ENCODE measurements around the gene RNF19B.
A peak's percentile ranks its signal among the peaks of the same experiment; 100 is the strongest.

The RNF19B gene

GRCh38 chr1:32903991-32904785 is 60.4 kb downstream of the RNF19B start:
- DNase-seq (ENCODE audit: extremely low read depth in 1 of 2, low read depth in 1 of 2), result no peak

- no peak for DNase-seq (ENCODE audit: extremely low read depth in 1 of 2, low read depth in 1 of 2)
These were observed 62.1 kb downstream of the RNF19B start for GRCh38 chr1:32902535-32902920.

- DNase-seq (ENCODE audit: extremely low read depth in 1 of 2, low read depth in 1 of 2), result no peak
These were observed 62.6 kb downstream of the RNF19B start for GRCh38 chr1:32901823-32902534.

- no peak for DNase-seq (ENCODE audit: extremely low read depth in 1 of 2, low read depth in 1 of 2)
These were observed 63.4 kb downstream of the RNF19B start, which contains the start of gene TMEM54 for GRCh38 chr1:32900956-32901822. Gene TMEM54 (minus strand): TSS chr1:32901389. CDS start chr1:32901238, 151 bp downstream.

- DNase-seq (ENCODE audit: extremely low read depth in 1 of 2, low read depth in 1 of 2), result no peak
These were observed 64.1 kb downstream of the RNF19B start for GRCh38 chr1:32900371-32900955.

- DNase-seq (ENCODE audit: extremely low read depth in 1 of 2, low read depth in 1 of 2), result no peak
These were observed 64.9 kb downstream of the RNF19B start for GRCh38 chr1:32899586-32900296.

GRCh38 chr1:32898958-32899357 is 65.7 kb downstream of the RNF19B start:
- no peak for DNase-seq (ENCODE audit: extremely low read depth in 1 of 2, low read depth in 1 of 2)

GRCh38 chr1:32898056-32898455 is 66.6 kb downstream of the RNF19B start:
- no peak for DNase-seq (ENCODE audit: extremely low read depth in 1 of 2, low read depth in 1 of 2)

GRCh38 chr1:32897082-32898049 is 67.2 kb downstream of the RNF19B start:
- no peak for DNase-seq (ENCODE audit: extremely low read depth in 1 of 2, low read depth in 1 of 2)

- no peak for DNase-seq (ENCODE audit: extremely low read depth in 1 of 2, low read depth in 1 of 2)
These were observed 68.2 kb downstream of the RNF19B start for GRCh38 chr1:32896451-32896850.

- no peak for DNase-seq (ENCODE audit: extremely low read depth in 1 of 2, low read depth in 1 of 2)
These were observed 69.0 kb downstream of the RNF19B start for GRCh38 chr1:32895325-32896215.

GRCh38 chr1:32894681-32895080 is 69.9 kb downstream of the RNF19B start:
- DNase-seq (ENCODE audit: extremely low read depth in 1 of 2, low read depth in 1 of 2), result no peak

GRCh38 chr1:32894019-32894600 is 70.5 kb downstream of the RNF19B start:
- DNase-seq (ENCODE audit: extremely low read depth in 1 of 2, low read depth in 1 of 2), result no peak

- DNase-seq (ENCODE audit: extremely low read depth in 1 of 2, low read depth in 1 of 2), result no peak
These were observed 71.2 kb downstream of the RNF19B start for GRCh38 chr1:32893198-32894018.

- DNase-seq (ENCODE audit: extremely low read depth in 1 of 2, low read depth in 1 of 2), result peak in 1 of 2 donors; percentile 40
These were observed 72.0 kb downstream of the RNF19B start for GRCh38 chr1:32892368-32893197.

GRCh38 chr1:32891630-32892029 is 73.0 kb downstream of the RNF19B start:
- no peak for DNase-seq (ENCODE audit: extremely low read depth in 1 of 2, low read depth in 1 of 2)
